Smooth muscle cell (in vitro differentiated cells): ENCODE results near the gene CASP7. TPM values are rescaled to one million over a fixed set of nuclear protein-coding genes. Genes with fewer than 3 reads are reported as not detected.

Source experiments
- DNase-seq: peaks from one replicate; lab custom pipeline; 2025; ENCODE audit not compliant: unreplicated experiment; lab: John Stamatoyannopoulos, UW
- H2AFZ ChIP-seq: fragments of 200-600 bp; sonication (generic); 2 replicates; pipeline ENCODE4 v1.6.0; 2016; ENCODE audit warnings: antibody characterized with exemption, low read depth, mild to moderate bottlenecking
- H3F3A ChIP-seq: fragments of 200-600 bp; sonication (generic); 2 replicates; pipeline ENCODE4 v1.6.0; 2017; ENCODE audit warnings: antibody characterized with exemption, low read depth
- H3K27ac ChIP-seq: fragments of 200-600 bp; sonication (generic); 2 replicates; pipeline ENCODE4 v1.5.1; 2016; ENCODE audit warnings: low read depth, mild to moderate bottlenecking
- H3K27me3 ChIP-seq: fragments of 200-600 bp; sonication (generic); 2 replicates; pipeline ENCODE4 v1.6.1; 2016; ENCODE audit warnings: low read depth, mild to moderate bottlenecking
- H3K36me3 ChIP-seq: fragments of 200-600 bp; sonication (generic); 2 replicates; pipeline ENCODE4 v1.5.1; 2016; ENCODE audit warnings: low read depth
- H3K4me1 ChIP-seq: fragments of 200-600 bp; sonication (generic); 2 replicates; pipeline ENCODE4 v1.5.1; 2016; ENCODE audit warnings: low read depth
- H3K4me2 ChIP-seq: fragments of 200-600 bp; sonication (generic); 2 replicates; pipeline ENCODE4 v1.6.0; 2016; ENCODE audit warnings: mild to moderate bottlenecking
- H3K4me3 ChIP-seq: fragments of 200-600 bp; sonication (generic); 2 replicates; pipeline ENCODE4 v1.5.1; 2016; ENCODE audit warnings: mild to moderate bottlenecking
- H3K79me2 ChIP-seq: fragments of 200-600 bp; sonication (generic); 2 replicates; pipeline ENCODE4 v1.6.0; 2016; ENCODE audit warnings: low read depth, mild to moderate bottlenecking
- H3K9ac ChIP-seq: fragments of 200-600 bp; sonication (generic); 2 replicates; pipeline ENCODE4 v1.6.0; 2016; ENCODE audit warnings: low read depth
- H3K9me3 ChIP-seq: fragments of 200-600 bp; sonication (generic); replicated peaks from 2 replicates; pipeline ENCODE4 v1.5.1; 2016; ENCODE audit warnings: low read depth
- H4K20me1 ChIP-seq: fragments of 200-600 bp; sonication (generic); 2 replicates; pipeline ENCODE4 v1.6.0; 2016; ENCODE audit warnings: low read depth
- CTCF ChIP-seq: fragments of 200-600 bp; sonication (generic); IDR thresholded peaks from 2 replicates; pipeline ENCODE4 v1.5.1; 2017; ENCODE audit warnings: borderline replicate concordance, mild to moderate bottlenecking, antibody characterized with exemption; ENCODE audit not compliant: insufficient read depth, poor library complexity, severe bottlenecking
- WGBS: methylation state at CpG from one replicate; pipeline ENCODE4 v1.1.7; 2016; ENCODE audit warnings: low lambda C conversion rate; 5-methylcytosine and 5-hydroxymethylcytosine counted together
- polyA plus RNA-seq: library from polyadenylated mRNA; unstranded; fragments of >200 nt; fragmentation: Nextera tagmentation; extraction: Ambion mirVana; gene quantifications from 2 replicates; pipeline ENCODE4 v1.2.1, GENCODE V29; 2016
- total RNA-seq: library from RNA; depleted of rRNA; stranded (reverse); fragments of >200 nt; gene quantifications from 2 replicates; pipeline ENCODE4 v1.2.3, GENCODE V29; 2014

The CASP7 gene
- total and polyA plus RNA-seq, 2 experiments from 2014 or later, result 16.2 to 21.5 TPM

GRCh38 chr10:113751181-113751732 lies 71.5 kb downstream of the CASP7 start, which contains the start of gene PLEKHS1:
TSS of gene PLEKHS1 (plus strand) at chr10:113751682. CDS start at chr10:113755278, 3,596 bp downstream.
- Histone ChIP-seq H3K4me1 (no peaks in the 10 kb centered on the region), H3K27me3 (no peaks in the 10 kb centered on the region), H3K9ac (no peak within 1 kb of the TSS), H3K4me2 (no peak within 1 kb of the TSS), H2AFZ (no peak within 1 kb of the TSS), H3F3A (no peaks in the 10 kb centered on the region), H3K27ac (no peak within 1 kb of the TSS), H3K79me2 (no peaks in the 10 kb centered on the region), H3K9me3 (no peaks in the 10 kb centered on the region), H4K20me1 (no peaks in the 10 kb centered on the region), H3K36me3 (no peaks in the 10 kb centered on the region), H3K4me3 (no peak within 1 kb of the TSS)
- WGBS, result 94% methylated on average over 3 of the region's 3 CpGs
- no peak for DNase-seq
- TF ChIP-seq CTCF, result no peak

GRCh38 chr10:113752553-113752952 lies 72.8 kb downstream of the CASP7 start:
- Histone ChIP-seq H3K27ac (no peak overlapping the region), H3K36me3 (no peaks in the 10 kb centered on the region), H3K4me3 (no peak overlapping the region), H3K79me2 (no peaks in the 10 kb centered on the region), H2AFZ (no peak overlapping the region), H3K4me1 (no peaks in the 10 kb centered on the region), H3F3A (no peaks in the 10 kb centered on the region), H3K9ac (no peak overlapping the region), H3K27me3 (no peaks in the 10 kb centered on the region), H3K4me2 (no peak overlapping the region), H4K20me1 (no peaks in the 10 kb centered on the region), H3K9me3 (no peaks in the 10 kb centered on the region)
- 77% methylated on average over 1 of the region's 1 CpG for WGBS
- DNase-seq, result no peak
- TF ChIP-seq CTCF, result no peak

- Histone ChIP-seq H3K4me1 (no peaks in the 10 kb centered on the region), H3K36me3 (no peaks in the 10 kb centered on the region), H3F3A (no peaks in the 10 kb centered on the region), H3K27me3 (peaks cover under 1% of the 10 kb centered on the region), H3K9me3 (no peaks in the 10 kb centered on the region), H2AFZ (no peak overlapping the region), H3K27ac (no peak overlapping the region), H3K9ac (no peak overlapping the region), H4K20me1 (no peaks in the 10 kb centered on the region), H3K4me3 (no peak overlapping the region), H3K4me2 (no peak overlapping the region), H3K79me2 (no peaks in the 10 kb centered on the region)
- no peak for TF ChIP-seq CTCF
- WGBS, result 90% methylated on average over 9 of the region's 9 CpGs
- no peak for DNase-seq
Measured at GRCh38 chr10:113753020-113753692, 73.4 kb downstream of the CASP7 start.

GRCh38 chr10:113754125-113754524 lies 74.4 kb downstream of the CASP7 start:
- TF ChIP-seq CTCF, result no peak
- H3K27ac ChIP-seq, result no peak overlapping the region
- no peaks in the 10 kb centered on the region for H3F3A ChIP-seq
- no peak overlapping the region for H3K4me2 ChIP-seq
- no peak overlapping the region for H3K9ac ChIP-seq
- H3K4me1 ChIP-seq, result no peaks in the 10 kb centered on the region
- H2AFZ ChIP-seq, result no peak overlapping the region
- no peaks in the 10 kb centered on the region for H3K9me3 ChIP-seq
- DNase-seq, result no peak
- 94% methylated on average over 3 of the region's 3 CpGs for WGBS
- H3K36me3 ChIP-seq, result no peaks in the 10 kb centered on the region
- no peaks in the 10 kb centered on the region for H3K79me2 ChIP-seq
- peaks cover 5% of the 10 kb centered on the region for H3K27me3 ChIP-seq
- no peak overlapping the region for H3K4me3 ChIP-seq
- no peaks in the 10 kb centered on the region for H4K20me1 ChIP-seq
